DLD1 (cell line): ENCODE measurements around the gene EFHC1.
"Not testable (repeated sequence)": the region's sequence is repeated elsewhere in the genome, so short reads cannot be mapped to it uniquely, and the experiment has no call there.

Source experiments
- in situ Hi-C: cut with HindIII; loops from 2 replicates; pipeline ENCODE4 v1.10.0; 2017; ENCODE audit warnings: low sequenced_read_pairs

The EFHC1 gene

GRCh38 chr6:52426667-52427066, 6.5 kb downstream of the EFHC1 start:
- in situ Hi-C loops = no loop called here

- in situ Hi-C loops = not testable (repeated sequence)
Observed at GRCh38 chr6:52433294-52433693, 13.2 kb downstream of the EFHC1 start.

- in situ Hi-C loops = no loop called here
Observed at GRCh38 chr6:52435345-52435744, 15.2 kb downstream of the EFHC1 start.

- in situ Hi-C loops = no loop called here
Observed at GRCh38 chr6:52438926-52439325, 18.8 kb downstream of the EFHC1 start.

DNA sequence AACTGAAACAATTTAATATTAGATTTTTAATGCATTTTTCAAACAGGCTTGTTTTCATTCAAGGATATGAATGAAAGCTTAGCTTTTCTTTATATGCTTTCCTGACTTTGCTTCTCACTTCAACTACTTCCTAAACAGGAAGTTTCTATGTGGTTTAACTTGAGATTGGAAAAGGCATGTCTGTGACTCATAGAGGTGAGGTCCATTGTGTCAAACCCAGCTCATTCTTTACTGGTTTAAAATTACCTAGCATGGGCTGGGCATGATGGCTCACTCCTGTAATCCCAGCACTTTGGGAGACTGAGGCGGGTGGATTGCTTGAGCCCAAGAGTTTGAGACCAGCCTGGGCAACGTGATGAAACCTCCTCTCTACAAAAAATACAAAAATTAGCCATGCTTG, 34.4 kb downstream of the EFHC1 start:
- in situ Hi-C loops = no loop called here

GRCh38 chr6:52457096-52457495, 37.0 kb downstream of the EFHC1 start:
- in situ Hi-C loops = no loop called here

DNA sequence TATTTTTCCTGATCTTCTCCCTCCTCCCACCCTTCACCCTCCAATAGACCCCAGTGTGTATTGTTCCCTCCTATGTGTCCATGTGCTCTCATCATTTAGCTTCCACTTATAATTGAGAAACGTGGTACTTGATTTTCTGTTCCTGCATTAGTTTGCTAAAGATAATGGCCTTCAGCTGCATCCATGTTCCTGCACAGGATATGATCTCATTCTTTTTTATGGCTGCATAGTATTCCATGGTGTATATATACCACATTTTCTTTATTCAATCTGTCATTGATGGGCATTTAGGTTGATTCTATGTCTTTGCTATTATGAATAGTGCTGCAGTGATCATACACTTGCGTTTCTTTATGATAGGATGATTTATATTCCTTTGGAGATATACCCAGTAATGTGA, 41.1 kb downstream of the EFHC1 start:
- in situ Hi-C loops = not testable (repeated sequence)

DNA sequence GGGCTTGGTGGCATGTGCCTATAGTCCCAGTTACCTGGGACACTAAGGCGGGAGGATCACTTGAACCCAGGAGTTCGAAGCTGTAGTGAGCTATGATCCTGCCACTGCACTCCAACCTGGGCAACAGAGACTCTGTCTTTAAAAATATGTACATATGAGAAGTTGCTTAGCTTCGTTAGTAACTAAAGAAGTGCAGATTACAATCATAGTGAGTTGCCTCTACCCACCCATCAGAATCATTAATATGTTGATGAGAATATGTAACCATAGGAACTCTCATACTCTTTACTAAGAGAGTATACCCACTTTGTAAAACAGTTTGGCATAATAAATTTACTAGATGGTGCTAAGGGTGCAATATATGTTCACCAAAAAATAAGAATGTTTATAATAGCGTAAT, 54.0 kb downstream of the EFHC1 start:
- in situ Hi-C loops = no loop called here

- in situ Hi-C loops = no loop called here
Observed at GRCh38 chr6:52475307-52475706, 55.2 kb downstream of the EFHC1 start.

- in situ Hi-C loops = no loop called here
Observed at GRCh38 chr6:52482903-52483670, 62.9 kb downstream of the EFHC1 start.

GRCh38 chr6:52483671-52484003, 63.5 kb downstream of the EFHC1 start:
- in situ Hi-C loops = no loop called here

- in situ Hi-C loops = no loop called here
Observed at GRCh38 chr6:52489881-52490280, 69.7 kb downstream of the EFHC1 start.

- in situ Hi-C loops = no loop called here
Observed at GRCh38 chr6:52491203-52492069, 71.3 kb downstream of the EFHC1 start.

GRCh38 chr6:52493669-52494068, 73.5 kb downstream of the EFHC1 start:
- in situ Hi-C loops = no loop called here

DNA sequence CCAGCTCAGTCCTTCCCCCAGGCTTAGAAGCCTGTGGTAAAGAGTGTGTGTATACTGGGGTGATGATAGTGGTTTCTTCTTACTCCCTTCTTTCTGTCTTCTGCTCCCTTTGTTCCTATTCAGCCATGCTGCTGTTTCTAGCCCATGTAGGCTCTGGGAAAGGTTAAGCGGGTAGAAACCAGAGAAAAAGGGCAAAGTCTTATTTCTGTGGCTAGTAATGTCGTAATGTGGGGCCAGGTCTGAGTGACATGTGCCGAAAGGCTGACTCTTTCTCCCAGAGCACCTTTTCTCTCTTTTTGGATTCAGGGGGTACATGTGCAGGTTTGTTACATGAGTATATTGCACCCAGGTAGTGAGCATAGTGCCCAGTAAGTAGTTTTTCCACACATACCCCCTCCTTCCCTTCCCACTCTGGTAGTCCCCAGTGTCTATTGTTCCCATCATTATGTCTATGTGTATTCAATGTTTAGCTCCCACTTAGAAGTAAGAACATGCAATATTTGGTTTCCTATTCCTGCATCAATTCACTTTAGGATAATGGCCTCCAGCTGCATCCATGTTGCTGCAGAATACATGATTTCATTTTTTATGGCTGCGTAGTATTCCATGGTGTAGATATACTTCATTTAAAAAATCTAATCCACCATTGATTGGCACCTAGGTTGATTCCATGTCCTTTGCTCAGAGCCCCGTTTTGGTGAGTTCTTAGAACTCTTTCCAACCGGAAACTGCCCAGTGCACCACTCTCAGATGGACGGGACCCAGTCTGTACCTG, 74.3 kb downstream of the EFHC1 start:
- in situ Hi-C loops = no loop called here

GRCh38 chr6:52495922-52496321, 75.8 kb downstream of the EFHC1 start:
- in situ Hi-C loops = no loop called here

GRCh38 chr6:52496631-52497030, 76.5 kb downstream of the EFHC1 start:
- in situ Hi-C loops = no loop called here

DNA sequence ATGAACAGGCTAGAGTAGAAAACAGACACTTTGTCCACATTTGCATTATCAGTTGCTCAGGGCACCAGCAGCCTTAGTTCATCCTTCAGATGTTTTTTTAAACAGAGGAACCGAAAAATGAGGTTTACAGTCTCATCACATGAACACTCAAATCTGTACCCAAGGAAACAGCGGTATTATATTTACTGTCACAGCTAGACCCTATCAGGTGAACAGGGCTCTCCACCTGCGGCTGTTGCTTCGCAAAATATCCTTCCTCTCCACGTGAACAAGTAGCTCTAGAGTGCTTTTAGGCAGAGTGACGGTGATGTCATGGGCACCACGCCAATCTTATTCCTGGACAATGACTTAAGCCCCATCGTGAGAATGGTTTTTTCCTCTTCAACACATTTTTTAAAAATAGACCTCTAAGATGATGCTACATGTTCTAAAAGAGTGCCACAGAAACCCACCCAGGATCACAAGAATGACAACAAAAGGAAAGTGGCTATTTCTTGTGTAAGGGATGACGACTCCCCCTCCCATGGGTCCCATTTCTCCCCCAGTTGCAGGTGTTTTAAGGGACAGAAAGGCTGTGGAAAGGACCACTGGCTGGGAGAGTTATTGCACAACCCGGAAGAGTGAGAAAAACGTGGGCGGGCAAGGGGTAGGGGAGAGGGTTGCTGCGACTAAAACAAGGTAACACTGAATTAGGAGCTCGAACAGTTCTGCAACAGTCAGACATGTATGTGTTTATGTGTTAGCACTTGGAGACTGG, 77.7 kb downstream of the EFHC1 start:
- in situ Hi-C loops = no loop called here

- in situ Hi-C loops = no loop called here
Observed at GRCh38 chr6:52498538-52499017, 78.4 kb downstream of the EFHC1 start.

- in situ Hi-C loops = no loop called here
Observed at GRCh38 chr6:52499026-52499425, 78.9 kb downstream of the EFHC1 start.
